OCI-LY7 (cell line): ENCODE measurements around the gene OSBPL3. TPM values are rescaled to one million over a fixed set of nuclear protein-coding genes. Genes with fewer than 3 reads are reported as not detected.

Source experiments
- BruUV-seq: library from RNA; stranded (reverse); fragments of 400-500 nt; replicated peaks from 2 replicates; lab custom pipeline; 2021; lab: Mats Ljungman, UMichigan
- CTCF ChIA-PET: fragments of 300-600 bp; sonication (Branson Sonifier 250); formaldehyde crosslinking; loops from one replicate; lab custom pipeline; 2022; ENCODE audit warnings: antibody characterized with exemption; ENCODE audit not compliant: unreplicated experiment; lab: Charles Lee
- POLR2A ChIA-PET: fragments of 300-600 bp; sonication (Branson Sonifier 250); formaldehyde crosslinking; loops from one replicate; lab custom pipeline; 2022; ENCODE audit warnings: antibody characterized with exemption; lab: Charles Lee
- DNase-seq: peaks from one replicate; pipeline ENCODE4 v3.0.0-alpha.2; 2015; ENCODE audit warnings: low spot score
- H2AFZ ChIP-seq: fragments of 200-600 bp; sonication (generic), shearing (Covaris generic); 2 replicates; pipeline ENCODE4 v1.6.1; 2014; ENCODE audit warnings: mild to moderate bottlenecking, antibody characterized with exemption, low read length, moderate library complexity
- H3K27ac ChIP-seq: fragments of 200-600 bp; sonication (generic); 2 replicates; pipeline ENCODE4 v1.5.1; 2014; ENCODE audit warnings: mixed run types, low read depth, mild to moderate bottlenecking, moderate library complexity, low read length, inconsistent platforms; ENCODE audit not compliant: poor library complexity, severe bottlenecking
- H3K36me3 ChIP-seq: fragments of 200-600 bp; sonication (generic); 2 replicates; pipeline ENCODE4 v1.6.1; 2014; ENCODE audit warnings: mild to moderate bottlenecking, antibody characterized with exemption, low read length, moderate library complexity, mixed read lengths; ENCODE audit not compliant: insufficient read depth
- H3K4me1 ChIP-seq: fragments of 200-600 bp; sonication (generic); 2 replicates; pipeline ENCODE4 v1.5.1; 2014; ENCODE audit warnings: mild to moderate bottlenecking, low read length; ENCODE audit not compliant: insufficient read depth, poor library complexity, severe bottlenecking
- H3K4me2 ChIP-seq: fragments of 200-600 bp; sonication (generic); 2 replicates; pipeline ENCODE4 v1.6.1; 2014; ENCODE audit warnings: mild to moderate bottlenecking, low read length
- H3K4me3 ChIP-seq: fragments of 200-600 bp; sonication (generic); 2 replicates; pipeline ENCODE4 v1.5.1; 2014; ENCODE audit warnings: mild to moderate bottlenecking, low read depth, low read length; ENCODE audit not compliant: poor library complexity, severe bottlenecking
- H3K79me2 ChIP-seq: fragments of 200-600 bp; sonication (generic); 2 replicates; pipeline ENCODE4 v1.6.1; 2016; ENCODE audit warnings: low read depth, mild to moderate bottlenecking, low read length, moderate library complexity, mixed read lengths; ENCODE audit not compliant: insufficient read depth
- H3K9me2 ChIP-seq: fragments of 200-600 bp; sonication (generic); 2 replicates; pipeline ENCODE4 v1.6.1; 2016; ENCODE audit warnings: mild to moderate bottlenecking, low read length, mixed read lengths; ENCODE audit not compliant: insufficient read depth
- H3K9me3 ChIP-seq: fragments of 200-600 bp; sonication (generic); 2 replicates; pipeline ENCODE4 v1.6.1; 2014; ENCODE audit warnings: mild to moderate bottlenecking, mixed run types, low read length, mixed read lengths
- H4K20me1 ChIP-seq: fragments of 200-600 bp; sonication (generic); 2 replicates; pipeline ENCODE4 v1.6.1; 2014; ENCODE audit warnings: mild to moderate bottlenecking, antibody characterized with exemption, low read length, moderate library complexity, mixed read lengths; ENCODE audit not compliant: insufficient read depth
- EZH2phosphoT487 ChIP-seq: fragments of 200-600 bp; sonication (generic); IDR thresholded peaks from 2 replicates; pipeline ENCODE4 v1.6.1; 2018; ENCODE audit warnings: low read depth, borderline replicate concordance, mild to moderate bottlenecking, mixed run types, antibody characterized with exemption, low read length, moderate library complexity, mixed read lengths
- intact Hi-C: fragments of 100-400 bp; cut with micrococcal nuclease; formaldehyde crosslinking; loops from one replicate; pipeline ENCODE4 v1.10.0; 2022; ENCODE audit not compliant: unreplicated experiment
- total RNA-seq, 2 experiments: library from RNA; depleted of rRNA in 1 of 2; stranded (reverse); fragments of >200 nt in 1 of 2; shearing (Covaris generic) in 1 of 2; gene quantifications; 2 replicates each; pipeline ENCODE4 v1.2.3, GENCODE V29; 2014 to 2022
- TF ChIP-seq, protein P1 (sequence below): fragments of 200-600 bp; sonication (generic); conservative IDR thresholded peaks from 2 replicates; pipeline ENCODE4 v1.5.1; 2014; ENCODE audit warnings: mild to moderate bottlenecking, antibody characterized with exemption, low read length, moderate library complexity, mixed read lengths

OSBPL3 gene
- total RNA-seq, 2 experiments from 2014 or later: 28.7 to 79.9 TPM

DNA sequence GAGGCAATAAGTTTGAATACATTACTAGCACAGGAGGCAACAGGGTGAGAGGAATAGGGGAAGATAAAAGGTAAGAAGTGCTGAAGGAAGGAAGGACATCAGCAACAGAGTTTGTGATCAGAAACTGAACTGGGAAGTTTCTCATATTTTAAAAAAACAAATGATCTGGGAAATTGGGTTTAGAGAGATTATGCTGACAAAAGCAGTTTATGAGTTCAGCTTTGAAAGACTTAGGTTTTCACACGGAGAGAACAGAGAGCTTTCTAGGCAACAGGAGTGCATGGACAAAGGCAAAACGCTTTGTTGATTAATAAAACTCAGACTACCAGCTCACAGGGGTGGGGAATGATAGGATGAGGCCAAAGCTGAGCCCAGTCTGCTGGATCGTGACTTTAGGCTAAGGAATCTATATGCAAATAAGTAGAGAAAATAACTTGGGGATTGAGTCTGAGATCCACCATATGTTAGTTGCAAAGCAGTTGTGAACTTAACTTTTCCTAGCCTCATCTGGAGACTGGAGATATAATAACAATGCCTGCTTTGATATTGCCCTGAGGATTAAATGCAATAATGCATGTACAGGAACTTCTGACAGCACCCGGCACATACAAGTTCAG is 4.2 kb downstream of the OSBPL3 start:
- Histone ChIP-seq H3K9me3 (no peaks in the 10 kb centered on the region), H4K20me1 (peaks cover 67% of the 10 kb centered on the region), H3K79me2 (peaks cover 90% of the 10 kb centered on the region), H3K4me2 (peak overlapping the region; percentile 96), H2AFZ (no peak overlapping the region), H3K4me1 (peaks cover 60% of the 10 kb centered on the region), H3K36me3 (peaks cover 41% of the 10 kb centered on the region), H3K4me3 (peak overlapping the region; percentile 21), H3K27ac (no peak overlapping the region), H3K9me2 (no peaks in the 10 kb centered on the region)
- DNase-seq: no peak
- CTCF ChIA-PET: no interaction called here
- intact Hi-C loops: no loop called here
- BruUV-seq: no TSS peak
- POLR2A ChIA-PET: interaction anchor here (0.9 to 2.6 kb wide), 2 partner anchors 27 to 79 kb away, joined by 3 to 14 read pairs; no protein-coding TSS in a partner anchor
- TF ChIP-seq, protein P1, sequence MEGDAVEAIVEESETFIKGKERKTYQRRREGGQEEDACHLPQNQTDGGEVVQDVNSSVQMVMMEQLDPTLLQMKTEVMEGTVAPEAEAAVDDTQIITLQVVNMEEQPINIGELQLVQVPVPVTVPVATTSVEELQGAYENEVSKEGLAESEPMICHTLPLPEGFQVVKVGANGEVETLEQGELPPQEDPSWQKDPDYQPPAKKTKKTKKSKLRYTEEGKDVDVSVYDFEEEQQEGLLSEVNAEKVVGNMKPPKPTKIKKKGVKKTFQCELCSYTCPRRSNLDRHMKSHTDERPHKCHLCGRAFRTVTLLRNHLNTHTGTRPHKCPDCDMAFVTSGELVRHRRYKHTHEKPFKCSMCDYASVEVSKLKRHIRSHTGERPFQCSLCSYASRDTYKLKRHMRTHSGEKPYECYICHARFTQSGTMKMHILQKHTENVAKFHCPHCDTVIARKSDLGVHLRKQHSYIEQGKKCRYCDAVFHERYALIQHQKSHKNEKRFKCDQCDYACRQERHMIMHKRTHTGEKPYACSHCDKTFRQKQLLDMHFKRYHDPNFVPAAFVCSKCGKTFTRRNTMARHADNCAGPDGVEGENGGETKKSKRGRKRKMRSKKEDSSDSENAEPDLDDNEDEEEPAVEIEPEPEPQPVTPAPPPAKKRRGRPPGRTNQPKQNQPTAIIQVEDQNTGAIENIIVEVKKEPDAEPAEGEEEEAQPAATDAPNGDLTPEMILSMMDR: no peak
- TF ChIP-seq EZH2phosphoT487: no peak

DNA sequence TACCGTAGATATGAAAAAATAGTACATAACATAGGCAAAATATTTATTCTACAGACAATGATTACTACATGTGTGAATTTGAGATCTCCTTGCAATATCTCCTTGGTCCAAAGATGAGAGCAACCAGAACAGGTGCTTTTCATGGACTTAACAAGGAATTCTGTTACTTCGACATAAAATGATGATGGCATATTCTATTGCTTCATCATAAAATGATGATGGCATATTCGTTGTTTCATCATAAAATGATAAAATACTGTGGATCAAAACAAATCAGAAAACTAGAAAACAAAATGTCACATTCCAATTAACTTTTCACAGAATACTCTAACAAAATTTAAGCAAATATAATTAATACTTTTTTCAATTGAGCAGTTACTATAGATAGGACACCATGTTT is 4.8 kb downstream of the OSBPL3 start:
- POLR2A ChIA-PET: interaction anchor here (0.9 kb wide), 1 partner anchor 27 kb away, joined by 3 read pairs; no protein-coding TSS in a partner anchor
- intact Hi-C loops: no loop called here

More for the DNA sequence above, 4.8 kb downstream of the OSBPL3 start:
- H3K4me1 ChIP-seq: peaks cover 59% of the 10 kb centered on the region
- peaks cover 42% of the 10 kb centered on the region for H3K36me3 ChIP-seq
- peaks cover 96% of the 10 kb centered on the region for H3K79me2 ChIP-seq
- H3K4me2 ChIP-seq: peak overlapping the region; percentile 96
- no peak overlapping the region for H3K27ac ChIP-seq
- BruUV-seq: no TSS peak
- H3K4me3 ChIP-seq: no peak overlapping the region
- H2AFZ ChIP-seq: no peak overlapping the region
- H3K9me2 ChIP-seq: no peaks in the 10 kb centered on the region
- TF ChIP-seq, protein P1: no peak
- no peak for TF ChIP-seq EZH2phosphoT487
- CTCF ChIA-PET: no interaction called here
- no peak for DNase-seq
- no peaks in the 10 kb centered on the region for H3K9me3 ChIP-seq
- H4K20me1 ChIP-seq: peaks cover 68% of the 10 kb centered on the region
